Neuronal stem cell (in vitro differentiated cells): ENCODE measurements around the gene CIDEA.

Experiments used
- DNase-seq: peaks from one replicate; pipeline ENCODE4 v3.0.0-alpha.2; 2013; ENCODE audit warnings: low spot score
- H2AFZ ChIP-seq: one replicate; pipeline ENCODE4 v1.6.1; 2013; ENCODE audit warnings: mild to moderate bottlenecking, low read length, inconsistent platforms
- H2AK5ac ChIP-seq: 2 replicates; pipeline ENCODE4 v1.6.1; 2013; ENCODE audit warnings: low read depth, mild to moderate bottlenecking, inconsistent platforms, low read length, moderate library complexity, mixed read lengths
- H2BK120ac ChIP-seq: 2 replicates; pipeline ENCODE4 v1.6.1; 2013; ENCODE audit warnings: low read depth, mild to moderate bottlenecking, inconsistent platforms, low read length, moderate library complexity, mixed read lengths
- H2BK12ac ChIP-seq: one replicate; pipeline ENCODE4 v1.6.1; 2013; ENCODE audit warnings: low read length, inconsistent platforms
- H2BK15ac ChIP-seq: 2 replicates; pipeline ENCODE4 v1.6.1; 2013; ENCODE audit warnings: mild to moderate bottlenecking, low read length, inconsistent platforms, mixed read lengths
- H2BK5ac ChIP-seq: one replicate; pipeline ENCODE4 v1.6.1; 2013; ENCODE audit warnings: inconsistent platforms, mild to moderate bottlenecking, low read length, moderate library complexity
- H3K14ac ChIP-seq: one replicate; pipeline ENCODE4 v1.6.1; 2013; ENCODE audit warnings: low read length, inconsistent platforms
- H3K18ac ChIP-seq: 2 replicates; pipeline ENCODE4 v1.6.1; 2013; ENCODE audit warnings: low read length, inconsistent platforms
- H3K23ac ChIP-seq: 2 replicates; pipeline ENCODE4 v1.6.1; 2013; ENCODE audit warnings: low read depth, mild to moderate bottlenecking, mixed read lengths, low read length, inconsistent platforms; ENCODE audit not compliant: poor library complexity
- H3K27ac ChIP-seq: replicated peaks from 3 replicates; pipeline ENCODE4 v1.5.1; 2013; ENCODE audit warnings: low read length, inconsistent platforms
- H3K27me3 ChIP-seq, 3 experiments: 2 replicates each; pipeline ENCODE4 v1.6.1; 2013; ENCODE audit warnings: low read length in 3 of 3, mild to moderate bottlenecking in 2 of 3, inconsistent platforms in 1 of 3, low read depth in 1 of 3, mixed read lengths in 1 of 3, moderate library complexity in 1 of 3; ENCODE audit not compliant: control insufficient read depth in 3 of 3, insufficient read depth in 3 of 3
- H3K36me3 ChIP-seq, 2 donors: replicated peaks in 1 of 2; 2 replicates each; pipeline ENCODE4 v1.6.1; 2013; ENCODE audit warnings: low read length in 2 of 2; ENCODE audit not compliant: control insufficient read depth in 2 of 2, insufficient read depth in 2 of 2
- H3K4ac ChIP-seq: 2 replicates; pipeline ENCODE4 v1.6.1; 2013; ENCODE audit warnings: inconsistent platforms, mild to moderate bottlenecking, low read length, moderate library complexity
- H3K4me1 ChIP-seq, 2 donors: 1 replicate in 1 of 2; 2 replicates in 1 of 2; pipeline ENCODE4 v1.6.1; 2013; ENCODE audit warnings: low read length in 2 of 2, low read depth in 1 of 2; ENCODE audit not compliant: control insufficient read depth in 2 of 2, insufficient read depth in 1 of 2
- H3K4me2 ChIP-seq: one replicate; pipeline ENCODE4 v1.6.1; 2013; ENCODE audit warnings: mild to moderate bottlenecking, low read length, inconsistent platforms; ENCODE audit not compliant: insufficient read depth, poor library complexity, severe bottlenecking
- H3K4me3 ChIP-seq, 2 donors: 2 replicates each; pipeline ENCODE4 v1.5.1; 2013; ENCODE audit warnings: low read length in 2 of 2, mild to moderate bottlenecking in 2 of 2, inconsistent platforms in 1 of 2, moderate library complexity in 1 of 2
- H3K79me1 ChIP-seq: one replicate; pipeline ENCODE4 v1.6.1; 2013; ENCODE audit warnings: low read depth, mild to moderate bottlenecking, inconsistent platforms, low read length, moderate library complexity
- H3K9ac ChIP-seq: one replicate; pipeline ENCODE4 v1.6.1; 2013; ENCODE audit warnings: mild to moderate bottlenecking, low read depth, low read length, inconsistent platforms; ENCODE audit not compliant: poor library complexity
- H3K9me3 ChIP-seq, 2 donors: replicated peaks in 1 of 2; 2 replicates each; pipeline versions ENCODE3 to v1.6.1; 2013; ENCODE audit warnings: low read length in 2 of 2, mild to moderate bottlenecking in 2 of 2, inconsistent platforms in 1 of 2, low read depth in 1 of 2, mixed read lengths in 1 of 2, moderate library complexity in 1 of 2; ENCODE audit not compliant: control insufficient read depth in 2 of 2, insufficient read depth in 1 of 2
- H4K8ac ChIP-seq: one replicate; pipeline ENCODE4 v1.6.1; 2013; ENCODE audit warnings: low read depth, mild to moderate bottlenecking, inconsistent platforms, low read length, moderate library complexity
- H4K91ac ChIP-seq: one replicate; pipeline ENCODE4 v1.6.1; 2013; ENCODE audit warnings: low read length, low read depth, mild to moderate bottlenecking, inconsistent platforms; ENCODE audit not compliant: poor library complexity
- WGBS, 2 donors: extraction: QIAGEN DNeasy Blood & Tissue Kit; methylation state at CpG; one replicate each; pipeline ENCODE4 v1.1.7; 2013; ENCODE audit warnings: missing lambda C conversion rate in 2 of 2, mixed read lengths in 1 of 2; ENCODE audit not compliant: insufficient read length in 2 of 2, insufficient replicate concordance in 1 of 2; ENCODE audit errors: extremely low coverage in 2 of 2; 5-methylcytosine and 5-hydroxymethylcytosine counted together

The CIDEA gene

DNA sequence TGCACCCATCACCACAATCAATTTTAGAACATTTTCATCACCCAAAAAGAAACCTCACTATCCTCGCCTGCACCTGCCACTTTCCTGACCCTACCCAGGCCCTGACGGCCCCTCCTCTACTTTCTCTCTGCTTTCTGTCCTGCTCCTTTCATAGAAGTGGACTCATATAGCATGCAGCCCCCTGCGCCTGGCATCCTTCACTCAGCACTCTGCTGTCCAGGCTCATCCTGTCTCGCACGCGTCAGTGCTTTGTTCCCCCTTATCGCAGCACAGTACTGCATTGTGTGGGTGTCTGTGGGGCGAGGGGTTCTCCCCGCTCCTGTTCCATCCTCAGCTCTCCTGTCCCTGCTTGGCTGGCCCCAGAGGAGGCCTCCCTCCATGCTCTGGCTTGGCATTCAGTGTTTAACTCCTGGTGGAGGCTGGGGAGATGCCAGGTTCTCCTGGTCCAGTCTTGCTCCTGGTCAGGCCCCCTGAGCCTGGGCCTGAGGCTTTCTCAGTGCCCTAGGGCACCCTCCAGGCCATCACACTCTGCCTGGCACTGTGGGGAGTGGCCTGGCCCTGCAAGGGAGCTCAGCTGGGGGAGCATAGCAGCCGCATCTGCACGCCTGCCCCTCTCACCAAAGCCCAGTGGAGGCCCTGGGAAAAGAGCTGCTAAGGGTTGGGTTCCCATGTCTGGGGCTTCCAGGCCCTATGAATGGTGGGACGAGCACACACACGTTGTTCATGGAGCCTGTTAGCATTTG, 47.3 kb downstream of the CIDEA start:
- DNase-seq, result no peak
- no peak overlapping the region for H4K91ac ChIP-seq
- no peaks in the 10 kb centered on the region for H3K36me3 ChIP-seq
- no peak overlapping the region for H3K27ac ChIP-seq
- H3K27me3 ChIP-seq, result peaks cover 0 to 53% (median 1%) of the 10 kb centered on the region in 3 experiments
- H3K4me1 ChIP-seq, result peaks cover 1 to 3% of the 10 kb centered on the region in 2 donors
- no peak overlapping the region for H3K4ac ChIP-seq
- no peak overlapping the region for H2BK15ac ChIP-seq
- WGBS, 2 donors, result no CpG with 5 or more reads among the region's 13 CpGs
- no peak overlapping the region for H4K8ac ChIP-seq
- no peak overlapping the region for H3K4me2 ChIP-seq
- no peak overlapping the region for H2BK5ac ChIP-seq
- peak overlapping the region; percentile 36 for H2AFZ ChIP-seq
- peak overlapping the region; percentile 75 for H3K18ac ChIP-seq
- H3K14ac ChIP-seq, result peak overlapping the region; percentile 84
- H3K9ac ChIP-seq, result peak overlapping the region; percentile 65
- H3K9me3 ChIP-seq, result no peaks in the 10 kb centered on the region
- no peak overlapping the region for H3K23ac ChIP-seq
- H2AK5ac ChIP-seq, result peak overlapping the region; percentile 33
- H3K79me1 ChIP-seq, result no peaks in the 10 kb centered on the region
- H3K4me3 ChIP-seq, result no peak overlapping the region
- H2BK120ac ChIP-seq, result peak overlapping the region; percentile 38
- H2BK12ac ChIP-seq, result no peak overlapping the region

DNA sequence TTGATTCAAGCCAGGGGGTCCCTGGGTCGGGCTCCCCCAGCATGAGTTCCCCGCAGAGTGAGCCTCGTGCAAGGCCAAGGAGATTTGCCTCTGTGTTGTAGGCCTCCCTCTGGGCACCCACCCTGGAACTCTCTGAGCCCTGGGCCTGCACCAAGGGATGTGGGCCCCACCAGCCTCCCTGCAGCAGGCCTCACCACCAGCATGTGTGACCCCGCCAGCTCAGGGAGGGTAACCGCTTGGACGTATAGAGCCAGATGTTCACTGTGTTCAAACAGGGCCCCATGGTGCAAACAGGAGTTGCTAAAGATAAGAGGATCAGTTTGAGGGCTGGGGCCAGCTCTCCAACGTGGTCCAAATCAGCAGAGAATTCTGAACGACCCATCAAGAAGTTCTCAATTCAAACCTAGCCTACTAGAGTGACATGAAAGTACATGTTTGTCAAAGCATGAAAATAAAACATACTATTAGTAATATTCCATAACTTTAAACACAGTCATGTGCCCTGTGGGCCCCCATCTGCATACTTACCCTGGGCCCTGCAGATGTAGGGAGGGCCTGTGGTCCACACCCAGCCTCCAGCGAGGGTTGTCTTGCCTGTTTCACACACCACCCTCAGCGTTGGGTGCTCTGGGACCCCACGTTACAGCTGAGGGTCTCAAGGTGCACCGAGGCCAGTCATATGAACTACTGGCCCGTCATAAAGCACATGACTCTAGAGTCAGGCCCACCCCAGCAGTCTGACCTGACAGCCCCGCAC, 48.4 kb downstream of the CIDEA start:
- WGBS, 2 donors, result no CpG with 5 or more reads among the region's 14 CpGs

DNA sequence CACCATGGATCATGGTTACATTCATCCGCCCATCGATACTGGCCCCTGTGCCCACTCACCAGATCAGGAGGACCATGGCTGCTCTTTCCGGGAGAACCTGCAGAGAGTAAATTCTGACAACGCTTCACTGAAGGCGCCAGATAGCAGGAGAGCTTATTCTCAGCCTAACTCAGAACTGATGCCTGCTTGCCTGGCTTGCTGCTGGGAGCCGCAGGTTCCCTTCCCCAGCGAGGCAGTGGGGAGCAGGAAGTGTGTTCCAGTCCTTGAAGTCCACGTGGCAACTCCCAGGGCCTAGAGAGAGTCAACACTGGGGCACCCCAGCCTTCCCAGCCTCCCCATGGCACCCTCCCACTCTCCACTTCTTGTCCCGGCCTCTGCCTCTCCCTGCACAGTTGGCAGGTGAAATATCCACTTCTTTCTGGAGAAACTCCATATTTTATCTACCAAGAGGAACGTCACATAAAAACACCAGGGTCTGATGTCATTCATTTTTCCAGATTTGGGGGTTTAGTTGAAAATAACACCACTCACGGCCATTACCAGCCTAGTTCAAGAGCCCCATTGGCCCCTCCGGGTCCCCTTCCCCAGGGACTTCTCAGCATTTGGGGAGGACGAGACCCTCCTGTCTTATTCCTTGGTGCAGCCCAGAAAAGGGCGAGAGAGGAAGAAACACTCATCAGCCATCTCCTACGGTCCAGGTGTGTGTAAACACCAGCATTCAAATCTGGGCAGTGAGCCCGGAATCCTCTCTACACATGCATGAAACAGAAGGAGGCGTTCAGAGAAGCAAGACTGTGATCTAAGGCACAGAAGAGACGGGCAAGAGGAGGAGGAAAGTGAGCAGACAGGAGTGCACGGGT, 50.4 kb downstream of the CIDEA start:
- no peak for DNase-seq
- Histone ChIP-seq H3K9me3 (peaks cover 0 to under 1% of the 10 kb centered on the region in 2 donors), H3K4me2 (peak overlapping the region; percentile 3), H3K9ac (no peak overlapping the region), H3K27ac (no peak overlapping the region), H3K79me1 (no peaks in the 10 kb centered on the region), H3K27me3 (peaks cover 3 to 61% (median 20%) of the 10 kb centered on the region in 3 experiments), H3K4ac (peak overlapping the region; percentile 61), H3K18ac (no peak overlapping the region), H3K4me1 (peaks cover 6 to 14% of the 10 kb centered on the region in 2 donors), H3K23ac (peak overlapping the region; percentile 74), H3K4me3 (no peak overlapping the region), H2AK5ac (peak overlapping the region; percentile 16), H2BK12ac (no peak overlapping the region), H2BK120ac (no peak overlapping the region), H4K8ac (no peak overlapping the region), H4K91ac (no peak overlapping the region), H3K36me3 (peaks cover 1 to 3% of the 10 kb centered on the region in 2 donors), H2BK15ac (no peak overlapping the region), H3K14ac (no peak overlapping the region), H2AFZ (no peak overlapping the region), H2BK5ac (no peak overlapping the region)
- no CpG with 5 or more reads among the region's 19 CpGs for WGBS, 2 donors

More for the DNA sequence above, 48.4 kb downstream of the CIDEA start:
- H3K27ac ChIP-seq, result no peak overlapping the region
- H3K27me3 ChIP-seq, result peaks cover 3 to 62% (median 11%) of the 10 kb centered on the region in 3 experiments
- no peak overlapping the region for H3K4ac ChIP-seq
- H3K9ac ChIP-seq, result no peak overlapping the region
- H2BK12ac ChIP-seq, result no peak overlapping the region
- H3K9me3 ChIP-seq, result no peaks in the 10 kb centered on the region
- H4K8ac ChIP-seq, result no peak overlapping the region
- H3K36me3 ChIP-seq, result no peaks in the 10 kb centered on the region
- peak overlapping the region; percentile 1 for H2AK5ac ChIP-seq
- no peak for DNase-seq
- H2BK15ac ChIP-seq, result no peak overlapping the region
- H3K4me3 ChIP-seq, result no peak overlapping the region
- H2BK5ac ChIP-seq, result no peak overlapping the region
- no peak overlapping the region for H3K23ac ChIP-seq
- H3K18ac ChIP-seq, result no peak overlapping the region
- no peak overlapping the region for H2BK120ac ChIP-seq
- H3K4me1 ChIP-seq, result peaks cover 5 to 11% of the 10 kb centered on the region in 2 donors
- no peaks in the 10 kb centered on the region for H3K79me1 ChIP-seq
- no peak overlapping the region for H2AFZ ChIP-seq
- no peak overlapping the region for H3K14ac ChIP-seq
- H3K4me2 ChIP-seq, result no peak overlapping the region
- no peak overlapping the region for H4K91ac ChIP-seq
